Fibroblast of the conjunctiva (primary cell): Measurements from ENCODE around the gene EPS15.
"Not testable (repeated sequence)": the region's sequence is repeated elsewhere in the genome, so short reads cannot be mapped to it uniquely, and the experiment has no call there.

Source experiments
- DNase-seq: peaks from one replicate; pipeline ENCODE4 v3.0.0-alpha.2; 2010; ENCODE audit warnings: low read depth

The EPS15 gene

DNA sequence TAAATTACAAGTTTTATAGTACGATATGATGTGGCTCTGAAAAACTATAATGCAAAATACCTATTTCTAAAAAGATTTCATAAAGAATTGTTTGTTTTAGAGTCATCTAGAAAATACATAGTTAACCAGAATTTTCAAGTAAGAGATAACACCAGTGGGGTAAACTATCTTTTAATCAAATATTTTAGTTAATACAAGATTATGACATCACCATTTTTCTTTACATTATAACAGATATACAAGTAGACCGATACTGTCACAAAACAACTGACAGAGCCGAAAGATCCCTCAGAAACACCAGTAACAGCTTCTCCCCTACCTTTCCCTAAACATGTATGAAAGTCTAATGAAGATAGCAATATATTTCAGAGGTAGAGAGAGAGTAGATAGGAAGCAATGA lies 54.2 kb downstream of the EPS15 start:
- DNase-seq = no peak

DNA sequence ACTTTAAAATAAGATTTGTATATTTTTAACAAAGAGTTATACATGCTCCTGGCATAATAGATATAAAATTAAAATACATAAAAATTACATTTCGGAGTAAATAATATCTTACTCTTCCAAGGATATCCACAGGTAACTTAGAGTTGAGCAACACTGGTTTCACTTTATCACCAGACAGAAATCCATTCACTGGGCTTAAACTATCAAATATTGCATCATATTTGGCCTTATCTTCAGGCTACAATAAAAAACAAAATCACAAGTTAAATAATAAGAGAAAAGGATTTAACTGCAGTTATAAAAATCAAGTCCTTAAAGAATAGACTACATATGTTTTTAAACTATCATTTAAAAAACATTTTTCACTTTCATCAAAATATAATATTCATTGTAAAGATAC lies 55.5 kb downstream of the EPS15 start:
- DNase-seq = no peak

DNA sequence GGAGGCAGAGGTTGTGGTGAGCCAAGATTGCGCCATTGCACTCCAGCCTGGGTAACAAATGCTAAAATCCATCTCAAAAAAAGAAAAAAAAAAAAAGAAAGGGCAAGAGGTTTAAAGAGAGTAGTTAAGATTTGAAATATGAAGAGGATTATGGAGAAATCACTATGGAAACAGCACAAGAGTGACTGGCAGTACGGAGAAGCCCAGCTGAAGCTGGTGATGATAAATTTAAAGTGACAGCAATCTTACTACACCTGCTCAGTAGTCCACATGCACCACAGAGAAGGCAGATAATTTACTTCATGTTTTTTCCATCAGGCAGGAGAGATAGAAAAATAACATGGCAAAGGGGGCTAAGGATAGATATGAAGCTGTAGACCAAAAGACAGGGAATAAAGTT lies 56.8 kb downstream of the EPS15 start:
- not testable (repeated sequence) for DNase-seq

DNA sequence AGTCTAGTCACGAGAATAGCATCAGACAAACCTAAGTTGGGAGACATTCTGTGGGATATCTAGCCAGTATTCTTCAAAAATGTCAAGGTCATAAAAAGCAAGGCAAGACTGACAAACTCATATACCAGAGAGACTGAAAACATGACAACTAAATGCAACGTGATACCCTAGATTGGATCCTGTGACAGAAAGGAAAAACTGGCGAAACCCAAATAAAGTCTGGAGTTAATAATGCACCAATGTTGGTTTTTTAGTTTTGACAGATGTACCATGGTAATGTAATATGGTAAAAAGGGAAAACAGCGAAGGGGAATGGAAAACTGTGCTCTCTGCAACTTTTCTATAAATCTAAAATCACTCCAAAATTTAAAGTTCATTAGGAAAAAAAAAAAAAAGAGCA lies 64.5 kb downstream of the EPS15 start:
- DNase-seq = no peak

DNA sequence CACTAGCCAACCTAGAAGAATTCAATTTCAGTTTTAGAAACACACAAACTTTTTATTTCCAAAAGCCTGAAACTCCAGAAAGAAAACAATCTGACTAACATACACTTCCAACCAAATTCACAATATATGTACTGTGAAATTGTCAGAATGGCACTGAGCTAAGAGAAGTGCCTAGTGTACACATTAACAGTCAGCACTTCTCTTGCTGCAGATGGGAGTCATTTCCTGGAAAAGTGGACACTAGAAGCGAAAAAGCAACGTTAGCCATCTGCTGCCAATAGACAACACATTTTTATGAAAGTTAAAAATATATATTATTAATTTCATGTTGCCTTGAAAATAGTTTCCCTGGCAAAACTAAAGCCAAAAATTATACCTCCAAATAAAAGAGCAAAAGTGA lies 66.1 kb downstream of the EPS15 start:
- no peak for DNase-seq

DNA sequence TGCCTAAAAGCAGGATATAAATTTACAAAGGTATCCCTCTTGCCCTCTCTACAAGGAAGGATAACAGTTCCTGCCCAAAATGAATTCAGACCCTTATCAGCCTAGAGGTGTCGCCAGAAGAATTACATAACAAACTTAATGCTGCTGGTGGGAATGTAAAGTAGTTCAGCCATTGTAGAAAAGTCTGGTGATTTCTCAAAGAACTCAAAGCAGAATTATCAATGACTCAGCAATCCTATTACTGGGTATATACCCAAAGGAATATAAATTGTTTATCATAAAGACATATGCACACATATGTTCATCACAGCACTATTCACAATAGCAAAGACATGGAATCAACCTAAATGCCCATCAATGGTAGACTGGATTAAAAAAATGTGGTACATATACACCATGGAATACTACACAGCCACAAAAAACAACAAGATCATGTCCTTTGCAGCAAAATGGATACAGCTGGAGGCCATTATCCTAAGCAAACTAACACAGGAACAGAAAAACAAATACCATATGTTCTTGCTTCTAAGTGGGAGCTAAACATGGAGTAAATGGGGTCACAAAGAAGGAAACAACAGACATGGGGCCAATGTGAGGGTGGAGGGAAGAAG lies 70.1 kb downstream of the EPS15 start:
- not testable (repeated sequence) for DNase-seq

DNA sequence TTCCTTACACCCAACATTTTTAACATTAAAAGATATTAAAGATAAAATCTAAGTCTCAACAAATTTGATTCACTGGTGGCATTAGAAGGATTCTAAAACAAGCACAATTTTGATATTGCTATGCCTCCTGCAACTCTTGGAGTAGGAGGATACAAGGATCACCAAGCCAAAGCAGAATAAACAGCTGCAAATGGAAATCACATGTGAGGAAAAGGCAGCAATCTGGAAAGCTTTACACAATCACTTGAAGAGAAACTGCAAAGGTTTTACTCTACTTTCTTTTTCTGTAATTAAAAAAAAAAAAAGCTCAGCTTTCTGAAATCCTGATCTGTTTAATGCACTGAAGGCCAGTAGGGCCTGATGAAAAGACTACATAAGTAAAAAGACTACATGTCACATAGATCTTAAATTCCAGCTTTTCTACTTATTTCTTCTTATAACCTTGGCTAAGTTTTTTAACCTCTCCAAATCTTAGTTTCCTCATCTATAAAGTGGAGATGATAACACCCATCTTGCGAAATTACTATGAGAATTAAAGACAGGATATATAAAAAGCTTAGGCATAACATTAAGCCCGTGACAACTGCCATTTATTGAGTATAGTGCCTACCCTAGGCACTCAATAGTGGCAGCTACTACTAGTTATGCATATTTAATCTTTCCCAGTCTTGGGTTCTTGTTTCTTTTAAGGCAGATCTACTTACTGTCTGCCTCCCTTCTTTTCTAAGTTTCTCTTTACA lies 73.5 kb downstream of the EPS15 start:
- peak; percentile 21 for DNase-seq

DNA sequence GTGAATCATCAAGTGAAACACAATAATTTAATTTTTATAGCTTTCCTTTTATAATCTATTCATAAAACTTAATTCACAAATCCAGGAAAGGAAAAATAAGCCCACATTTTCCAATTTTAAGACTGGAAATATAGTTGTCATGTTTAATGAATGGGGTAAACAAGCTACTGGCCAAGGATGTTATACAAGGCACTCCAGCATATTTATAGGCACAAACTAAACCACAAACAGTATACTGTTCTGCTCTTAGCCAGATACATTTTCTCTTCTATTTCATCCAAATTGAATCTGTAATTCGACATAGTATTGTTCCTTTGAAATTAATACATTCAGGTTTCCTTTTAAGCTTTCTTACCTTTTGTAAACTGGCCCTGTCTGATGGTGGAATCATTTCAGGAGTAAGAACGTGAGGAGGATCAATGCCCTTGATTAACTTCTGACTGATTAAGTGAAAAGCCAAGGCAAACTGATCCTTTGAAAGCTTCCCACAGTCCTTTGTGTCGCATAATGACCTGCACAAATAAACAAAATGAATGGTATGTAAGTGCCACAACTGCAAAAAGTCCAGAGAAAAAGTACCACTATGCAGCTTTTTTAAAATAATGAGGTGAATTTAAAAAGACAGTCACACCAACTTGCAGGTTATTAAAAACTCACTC lies 74.4 kb downstream of the EPS15 start:
- no peak for DNase-seq

DNA sequence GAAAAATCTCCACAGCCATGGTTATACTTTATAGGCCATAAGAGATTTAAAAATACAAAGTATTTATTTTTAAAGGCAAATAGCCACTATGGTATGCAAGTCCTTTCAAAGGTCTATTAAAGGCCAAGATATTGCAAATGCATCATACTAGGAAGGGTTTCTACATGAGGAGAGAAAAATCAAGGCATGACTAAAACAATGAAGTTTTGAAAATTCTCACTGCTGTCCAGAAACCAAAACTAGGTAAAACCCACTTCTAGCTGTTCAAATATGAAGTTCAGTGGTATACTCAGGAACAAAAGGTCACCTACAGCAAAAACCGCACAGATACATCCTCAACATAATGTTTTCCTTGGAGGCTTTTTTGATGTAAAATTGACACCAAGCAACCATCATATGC lies 75.0 kb downstream of the EPS15 start:
- DNase-seq = no peak

DNA sequence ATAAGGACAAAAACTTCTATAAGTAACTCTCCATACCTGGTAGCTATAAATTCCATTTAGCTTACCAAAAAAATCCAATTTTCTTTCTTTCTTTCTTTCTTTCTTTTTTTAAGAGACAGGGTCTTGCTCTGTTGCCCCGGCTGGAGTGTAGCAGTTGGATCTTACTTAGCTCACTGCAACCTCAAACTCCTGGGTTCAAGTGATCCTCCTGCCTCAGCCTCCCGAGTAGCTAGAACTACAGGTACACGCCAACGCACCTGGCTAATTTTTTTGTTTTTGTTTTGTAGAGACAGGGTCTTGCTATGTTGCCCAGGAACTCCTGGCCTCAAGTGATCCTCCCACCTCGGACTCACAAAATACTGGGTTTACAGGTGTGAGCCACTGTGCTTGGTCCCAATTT lies 75.5 kb downstream of the EPS15 start:
- DNase-seq = no peak

DNA sequence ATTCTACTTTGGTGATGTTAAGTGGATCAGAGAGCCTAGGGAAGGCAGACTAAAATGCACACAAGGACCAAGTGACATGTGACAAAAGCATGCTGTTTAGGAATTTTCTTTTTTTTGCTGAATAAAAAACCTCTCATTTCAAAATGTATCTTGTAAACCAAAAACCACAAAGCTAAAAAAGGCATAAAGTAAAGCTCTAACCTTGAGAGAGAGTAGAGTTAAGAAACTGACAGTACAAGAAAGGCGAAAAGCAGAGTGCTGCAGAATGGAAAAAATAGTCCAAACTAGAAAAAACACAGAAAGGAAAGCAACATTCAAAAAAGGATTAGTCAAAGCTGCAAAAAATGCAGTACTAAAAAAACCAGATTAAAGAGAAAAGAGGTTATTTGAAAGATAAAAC lies 76.5 kb downstream of the EPS15 start:
- no peak for DNase-seq

DNA sequence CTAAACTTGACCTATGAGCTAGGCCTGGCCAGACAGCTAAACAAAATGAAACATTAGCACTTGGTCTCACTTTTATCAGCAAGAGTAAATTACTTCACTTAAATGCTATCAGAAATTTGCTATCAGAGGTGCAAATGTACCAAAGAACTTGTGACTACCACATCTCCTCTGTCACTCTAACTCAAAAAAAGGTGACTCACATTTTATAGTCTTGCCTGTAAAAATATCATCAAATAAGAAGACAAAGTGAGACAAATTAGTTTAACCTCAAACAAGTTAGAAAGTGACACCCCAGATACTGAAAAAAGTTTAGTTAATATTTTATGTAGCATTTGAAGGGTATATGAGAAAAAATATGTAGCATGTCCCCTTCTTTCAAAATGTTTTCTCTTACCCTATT lies 76.9 kb downstream of the EPS15 start:
- no peak for DNase-seq

DNA sequence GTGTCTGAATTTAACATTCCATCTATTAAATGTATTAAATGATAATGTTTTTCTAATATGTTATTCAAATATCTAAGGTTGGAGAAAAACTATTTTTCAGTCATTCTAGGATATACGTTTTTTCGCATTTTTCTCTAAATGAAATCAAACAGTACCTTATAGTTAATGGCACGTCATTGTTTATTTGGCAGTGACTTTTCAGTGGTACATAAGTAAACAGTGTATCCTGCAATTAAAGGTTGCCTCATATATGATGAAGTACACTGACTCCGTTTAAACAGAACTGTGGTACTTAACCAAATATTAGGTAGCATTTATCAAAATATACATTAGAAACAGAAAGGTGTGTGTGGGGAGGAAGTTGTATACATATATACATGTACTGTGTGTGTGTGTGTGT lies 79.2 kb downstream of the EPS15 start:
- DNase-seq = no peak

DNA sequence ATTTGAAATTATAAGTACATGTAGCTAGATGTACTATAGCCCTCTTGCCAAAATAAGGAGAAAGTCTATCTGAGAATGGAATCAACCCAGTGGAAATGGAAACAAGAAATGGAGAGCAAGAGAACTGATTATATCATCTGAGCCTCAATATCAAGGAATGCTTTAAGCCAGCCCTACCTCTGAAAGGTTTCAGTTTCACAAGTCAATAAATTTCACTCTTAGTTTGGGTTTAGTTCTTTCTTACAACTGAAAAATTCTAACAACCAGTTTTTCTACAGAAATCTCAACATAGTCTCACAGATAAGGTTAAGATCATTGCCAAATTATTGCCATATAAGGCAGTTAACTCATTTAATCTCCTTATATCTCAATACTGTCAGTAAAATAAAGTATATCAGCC lies 80.0 kb downstream of the EPS15 start:
- no peak for DNase-seq

DNA sequence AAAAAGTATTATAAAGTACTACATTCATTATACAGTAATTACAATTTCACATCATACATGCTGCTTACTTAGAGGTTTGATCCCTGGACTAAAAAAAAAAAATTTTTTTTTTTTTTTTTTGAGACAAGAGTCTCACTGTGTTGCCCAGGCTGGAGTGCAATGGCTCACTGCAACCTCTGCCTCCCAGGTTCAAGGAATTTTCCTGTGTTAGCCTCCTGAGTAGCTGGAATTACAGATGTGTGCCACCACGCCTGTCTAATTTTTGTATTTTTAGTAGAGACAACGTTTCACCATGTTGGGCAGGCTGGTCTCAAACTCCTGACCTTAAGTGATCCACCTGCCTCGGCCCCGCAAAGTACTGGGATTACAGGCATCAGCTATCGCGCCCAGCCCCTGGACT lies 81.7 kb downstream of the EPS15 start:
- not testable (repeated sequence) for DNase-seq

DNA sequence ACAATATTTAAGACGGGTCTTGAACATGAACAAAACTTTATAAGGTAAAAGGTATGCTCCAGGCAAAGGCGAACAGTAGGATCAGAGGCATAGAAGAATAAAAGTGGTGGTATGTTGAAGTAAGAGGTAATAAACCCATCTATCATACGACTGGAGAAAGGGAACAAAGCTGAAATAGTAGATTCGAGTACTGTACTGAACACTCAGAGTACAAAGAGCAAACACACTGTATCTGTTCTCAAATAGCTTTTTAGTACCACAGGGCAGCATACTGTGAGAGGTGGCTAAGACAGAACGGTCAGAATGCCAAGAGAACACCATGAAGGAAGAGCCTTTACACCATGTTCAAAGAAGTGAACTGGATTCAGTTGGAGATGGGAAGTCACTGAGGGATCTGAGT lies 83.2 kb downstream of the EPS15 start:
- DNase-seq = no peak

DNA sequence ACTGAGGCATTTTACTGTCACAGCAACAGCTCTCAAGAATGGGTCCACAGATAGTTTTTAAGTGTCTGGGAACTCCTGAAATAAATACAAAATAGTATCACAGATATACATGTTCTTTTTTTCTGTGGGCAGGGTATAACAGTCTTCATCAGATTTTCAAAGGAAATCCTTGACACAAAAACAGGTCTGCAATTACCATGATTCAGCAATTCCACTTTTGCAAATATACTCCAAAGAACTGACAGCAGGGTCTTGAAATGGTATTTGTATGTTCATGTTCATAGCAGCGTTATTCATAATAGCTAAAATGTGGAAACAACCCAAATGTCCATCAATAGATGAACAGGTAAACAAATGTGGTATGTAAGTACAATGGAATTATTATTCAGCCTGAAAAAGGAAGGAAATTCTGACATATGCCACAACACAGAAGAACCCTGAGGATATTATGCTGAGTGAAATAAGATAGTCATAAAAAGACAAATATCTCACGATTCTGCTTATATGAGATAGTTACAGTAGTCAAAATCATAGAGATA lies 85.0 kb downstream of the EPS15 start:
- DNase-seq = no peak

DNA sequence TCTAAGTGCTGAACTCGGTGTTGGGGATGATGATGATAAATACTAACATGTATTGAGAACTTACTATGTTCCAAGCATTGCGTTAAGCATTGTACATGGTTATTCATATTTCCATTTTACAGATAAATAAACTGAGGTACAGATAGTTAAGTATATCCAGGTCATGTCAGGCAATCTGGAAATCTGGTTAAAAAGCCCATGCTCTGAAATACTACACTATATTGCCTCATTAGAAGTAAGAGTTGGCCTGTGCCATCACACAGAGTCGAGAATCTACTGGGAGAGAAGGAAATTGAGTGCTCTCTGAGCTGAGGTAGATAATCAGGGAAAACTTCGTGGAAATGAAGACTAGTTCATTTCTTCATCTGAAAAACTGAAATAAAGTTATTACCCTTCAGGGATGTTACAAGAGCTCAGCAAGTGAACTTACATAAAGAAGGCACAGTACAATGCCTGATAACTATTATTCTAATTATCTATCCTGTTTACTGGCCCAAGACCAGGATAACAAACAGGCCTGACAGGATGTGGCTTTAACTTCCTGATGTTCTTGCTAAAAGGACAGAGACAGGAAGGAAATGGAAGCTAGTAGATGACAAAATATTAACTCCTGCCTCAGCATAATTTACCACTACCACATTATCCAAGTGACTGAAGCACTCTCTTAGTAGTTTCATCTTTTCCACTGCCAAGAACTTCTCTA lies 85.6 kb downstream of the EPS15 start:
- no peak for DNase-seq

DNA sequence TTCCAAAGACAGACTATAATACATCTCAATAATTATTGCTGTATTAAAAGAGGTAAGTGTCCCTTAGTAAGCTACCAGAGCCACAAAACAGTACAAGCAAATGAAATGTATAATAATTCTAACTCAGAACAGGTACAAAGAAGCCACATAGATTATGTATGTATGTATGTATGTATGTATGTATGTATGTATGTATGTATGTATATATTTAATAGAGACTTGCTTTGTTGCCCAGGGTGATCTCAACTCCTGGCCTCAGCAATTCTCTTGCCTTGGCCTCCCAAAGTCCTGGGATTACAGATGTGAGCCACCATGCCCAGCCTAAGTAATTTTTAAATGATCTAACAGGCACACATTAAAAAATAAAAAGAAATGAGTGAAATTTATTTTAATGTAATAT lies 86.9 kb downstream of the EPS15 start:
- DNase-seq = no peak

DNA sequence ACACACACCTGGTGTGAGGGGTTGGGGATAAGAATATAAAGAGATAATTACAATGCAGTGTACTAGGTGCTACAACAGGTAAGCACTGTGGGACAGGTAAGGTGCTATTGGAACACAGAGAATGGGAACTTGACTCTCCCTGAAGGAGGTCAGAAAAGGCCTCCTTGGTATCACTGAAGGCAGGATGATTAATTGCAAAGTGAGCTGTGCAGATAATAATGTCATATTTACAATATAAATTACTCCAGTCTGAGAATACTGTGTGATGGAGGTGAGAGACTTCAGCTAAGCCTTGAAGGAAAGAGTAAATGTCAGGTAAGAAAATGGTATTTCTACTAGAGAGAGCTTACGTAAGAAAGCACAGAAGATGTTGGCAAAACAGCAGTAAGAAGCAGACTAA lies 91.6 kb downstream of the EPS15 start:
- DNase-seq = no peak

DNA sequence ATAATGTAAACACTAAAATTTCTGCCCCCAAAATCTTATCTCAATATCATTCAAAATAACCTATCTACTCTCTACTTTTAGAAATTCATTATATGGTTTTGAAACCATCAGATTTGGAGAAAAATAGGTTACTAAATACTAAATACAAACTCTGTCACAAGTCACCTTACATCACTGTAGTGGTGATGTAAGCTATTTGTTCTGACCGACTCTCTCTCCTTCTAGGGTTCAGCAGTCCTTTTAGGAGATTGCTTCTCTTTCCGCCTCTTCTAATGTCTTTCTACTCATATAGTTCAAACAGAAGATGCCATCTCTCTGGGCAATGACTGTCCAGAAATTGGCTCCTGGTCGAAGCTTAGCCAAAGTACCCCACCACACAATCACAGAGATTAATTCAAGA lies 93.1 kb downstream of the EPS15 start:
- no peak for DNase-seq

DNA sequence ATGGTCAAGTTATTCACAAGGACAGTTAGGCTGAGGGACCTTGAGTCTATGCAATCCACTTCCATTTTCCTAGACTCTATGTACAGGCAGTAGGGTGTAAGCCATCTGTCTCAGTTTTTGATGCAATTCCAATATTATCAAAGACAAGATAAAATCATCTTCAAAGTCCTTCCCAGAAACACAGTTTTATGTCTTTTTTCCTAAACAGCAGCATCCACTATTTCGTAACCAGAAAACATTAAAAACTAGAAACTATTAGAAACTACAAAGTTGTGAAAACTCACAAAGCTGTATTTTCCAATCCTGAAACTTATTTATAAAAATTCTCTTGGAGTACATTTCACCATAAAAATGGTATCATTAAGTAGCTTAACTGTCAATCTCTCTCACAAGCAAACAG lies 93.8 kb downstream of the EPS15 start:
- DNase-seq = no peak
